HepG2 (cell line): ENCODE measurements around the gene RANBP6. TPM values are rescaled to one million over a fixed set of nuclear protein-coding genes. Genes with fewer than 3 reads are reported as not detected.
"Not testable (repeated sequence)": the region's sequence is repeated elsewhere in the genome, so short reads cannot be mapped to it uniquely, and the experiment has no call there.

Experiments
- ATAC-seq: fragments of 200-7000 bp; cut with Tn5 transposase; 3 replicates; pipeline ENCODE4 v1.9.1; 2020; ENCODE audit warnings: mild to moderate bottlenecking, moderate library complexity
- BruUV-seq: library from RNA; stranded (reverse); fragments of 400-500 nt; replicated peaks from 2 replicates; lab custom pipeline; 2021; lab: Mats Ljungman, UMichigan
- CTCF ChIA-PET: fragments of 300-600 bp; formaldehyde crosslinking; extraction: SDS; loops from one replicate; lab custom pipeline; 2021; ENCODE audit warnings: low total read pairs, inconsistent platforms, low intra/inter-chr PET ratio; lab: Yijun Ruan, JAX
- POLR2A ChIA-PET: fragments of 350-600 bp; sonication (Branson Sonifier 250); formaldehyde crosslinking; loops from one replicate; lab custom pipeline; 2020; ENCODE audit warnings: antibody characterized with exemption, inconsistent platforms; lab: Yijun Ruan, JAX
- DNase-seq: peaks from one replicate; pipeline ENCODE4 v3.0.0-alpha.2; 2015; ENCODE audit warnings: low spot score
- FAIRE-seq: peaks from 3 replicates; lab custom pipeline; 2011; peaks lifted over from hg19 to GRCh38; lab: Jason Lieb, UNC
- H2AFZ ChIP-seq: one replicate; pipeline ENCODE4 v1.6.1; 2011; ENCODE audit warnings: low read length, inconsistent platforms
- H3K27ac ChIP-seq: fragments of 300-600 bp; 3 replicates; pipeline ENCODE4 v1.8.0; 2011; ENCODE audit warnings: mixed run types, mild to moderate bottlenecking, mixed read lengths, low read length, inconsistent platforms; ENCODE audit not compliant: insufficient read depth; ENCODE audit errors: extremely low read length
- H3K27me3 ChIP-seq, 2 experiments: fragments of 200-600 bp in 1 of 2; 2 replicates in 1 of 2; 3 replicates in 1 of 2; pipeline versions ENCODE4 v1.6.0 to v1.8.0; 2011; ENCODE audit warnings: low read length in 2 of 2, mild to moderate bottlenecking in 2 of 2, moderate library complexity in 2 of 2, inconsistent platforms in 1 of 2; ENCODE audit not compliant: insufficient read depth in 2 of 2, control insufficient read depth in 1 of 2
- H3K36me3 ChIP-seq, 2 experiments: fragments of 200-600 bp in 1 of 2; replicated peaks in 1 of 2; 2 replicates in 1 of 2; 3 replicates in 1 of 2; pipeline versions ENCODE4 v1.5.1 to v1.8.0; 2011; ENCODE audit warnings: low read length in 2 of 2, inconsistent platforms in 1 of 2; ENCODE audit not compliant: insufficient read depth in 2 of 2, control insufficient read depth in 1 of 2
- H3K4me1 ChIP-seq: 2 replicates; pipeline ENCODE4 v1.5.1; 2012; ENCODE audit warnings: low read length, inconsistent platforms; ENCODE audit not compliant: insufficient read depth
- H3K4me2 ChIP-seq: 2 replicates; pipeline ENCODE4 v1.6.0; 2011; ENCODE audit warnings: low read depth, low read length, inconsistent platforms
- H3K4me3 ChIP-seq, 3 experiments: fragments of 200-600 bp in 1 of 3; sonication (generic), shearing (Covaris generic) in 1 of 3; replicated peaks in 1 of 3; 2 replicates each; pipeline ENCODE4 v1.5.1; 2011 to 2016; ENCODE audit warnings: low read length in 3 of 3, inconsistent platforms in 2 of 3, low read depth in 2 of 3, mild to moderate bottlenecking in 2 of 3, control low read depth in 1 of 3, mixed read lengths in 1 of 3; ENCODE audit not compliant: insufficient read depth in 1 of 3
- H3K79me2 ChIP-seq: one replicate; pipeline ENCODE4 v1.6.1; 2011; ENCODE audit warnings: low read length, inconsistent platforms; ENCODE audit not compliant: insufficient read depth
- H3K9ac ChIP-seq: 2 replicates; pipeline ENCODE4 v1.6.0; 2011; ENCODE audit warnings: mild to moderate bottlenecking, low read depth, low read length, inconsistent platforms; ENCODE audit not compliant: insufficient read depth
- H3K9me3 ChIP-seq: 2 replicates; pipeline ENCODE4 v1.5.1; 2012; ENCODE audit warnings: mild to moderate bottlenecking, low read length
- H4K20me1 ChIP-seq: 2 replicates; pipeline ENCODE4 v1.6.0; 2011; ENCODE audit warnings: inconsistent platforms, mild to moderate bottlenecking, low read length, moderate library complexity; ENCODE audit not compliant: insufficient read depth
- CCDC6 ChIP-seq: sonication (generic); formaldehyde crosslinking; IDR thresholded peaks from 2 replicates; pipeline ENCODE4 v1.8.1; 2022; ENCODE audit warnings: mild to moderate bottlenecking, missing genetic modification reagents, moderate library complexity
- FOSL2 ChIP-seq: sonication (generic); formaldehyde crosslinking; IDR thresholded peaks from 2 replicates; pipeline ENCODE4 v1.4.0; 2020; ENCODE audit warnings: missing genetic modification reagents
- GLI4 ChIP-seq: sonication (generic); formaldehyde crosslinking; IDR thresholded peaks from 2 replicates; pipeline ENCODE4 v1.5.1; 2020; ENCODE audit warnings: missing genetic modification reagents, mild to moderate bottlenecking, moderate library complexity, borderline replicate concordance
- HMGXB4 ChIP-seq, 2 experiments: sonication (generic) in 1 of 2; formaldehyde crosslinking in 1 of 2; IDR thresholded peaks; 2 replicates each; pipeline versions ENCODE4 v1.4.0 to v1.6.1; 2018 to 2020; ENCODE audit warnings: missing genetic modification reagents in 2 of 2, borderline replicate concordance in 1 of 2, low read depth in 1 of 2, mild to moderate bottlenecking in 1 of 2, missing biosample characterization in 1 of 2
- MYC ChIP-seq: sonication (generic); formaldehyde crosslinking; IDR thresholded peaks from 2 replicates; pipeline ENCODE4 v1.9.0; 2021; ENCODE audit warnings: missing genetic modification reagents, borderline replicate concordance
- ZKSCAN5 ChIP-seq: sonication (generic); formaldehyde crosslinking; IDR thresholded peaks from 2 replicates; pipeline ENCODE4 v1.5.1; 2020; ENCODE audit warnings: mild to moderate bottlenecking, missing genetic modification reagents
- ZNF484 ChIP-seq: sonication (generic); formaldehyde crosslinking; IDR thresholded peaks from 2 replicates; pipeline ENCODE4 v1.5.1; 2020; ENCODE audit warnings: mild to moderate bottlenecking, low read depth, missing genetic modification reagents, borderline replicate concordance
- WGBS: methylation state at CpG from one replicate; pipeline ENCODE4 v1.1.6; 2017; ENCODE audit warnings: low lambda C conversion rate; 5-methylcytosine and 5-hydroxymethylcytosine counted together
- in situ Hi-C: cut with HindIII; loops from 2 replicates; pipeline ENCODE4 v1.10.0; 2017; ENCODE audit warnings: low pct_unique_long_range_greater_than_20kb; ENCODE audit not compliant: extremely low pct_ligation_motif_present
- intact Hi-C: fragments of 100-400 bp; cut with micrococcal nuclease; formaldehyde crosslinking; loops from one replicate; pipeline ENCODE4 v1.10.0; 2022; ENCODE audit not compliant: unreplicated experiment
- polyA plus RNA-seq, 8 experiments: library from polyadenylated mRNA; depleted of rRNA in 3 of 8; stranded (reverse) in 7 of 8; unstranded in 1 of 8; fragments of >200 nt; fragmentation: Illumina TruSeq in 4 of 8; extraction: Trizol in 4 of 8; gene quantifications; 2 replicates each; pipeline versions ENCODE4 v1.2.1 to v1.2.3, GENCODE V29; 2011 to 2016; ENCODE audit warnings: low read depth in 4 of 8, missing spikeins in 1 of 8, mixed read lengths in 1 of 8; ENCODE audit not compliant: insufficient read depth in 1 of 8
- total RNA-seq, 5 experiments: library from RNA; depleted of rRNA; stranded (reverse); fragments of >200 nt; fragmentation: Illumina TruSeq; extraction: Trizol; gene quantifications; 2 replicates each; pipeline ENCODE4 v1.2.3, GENCODE V29; 2016; ENCODE audit warnings: low read depth in 1 of 5
- TF ChIP-seq, protein P1 (sequence below): sonication (generic); formaldehyde crosslinking; IDR thresholded peaks from 2 replicates; pipeline ENCODE4 v1.9.0; 2022; ENCODE audit warnings: missing genetic modification reagents, mild to moderate bottlenecking, borderline replicate concordance

Gene RANBP6
- total and polyA plus RNA-seq, 2 of the 13 experiments (the other 11 are each of a cell fraction or from before 2014, with no cell fraction given) = 7.5 to 26.0 TPM

DNA sequence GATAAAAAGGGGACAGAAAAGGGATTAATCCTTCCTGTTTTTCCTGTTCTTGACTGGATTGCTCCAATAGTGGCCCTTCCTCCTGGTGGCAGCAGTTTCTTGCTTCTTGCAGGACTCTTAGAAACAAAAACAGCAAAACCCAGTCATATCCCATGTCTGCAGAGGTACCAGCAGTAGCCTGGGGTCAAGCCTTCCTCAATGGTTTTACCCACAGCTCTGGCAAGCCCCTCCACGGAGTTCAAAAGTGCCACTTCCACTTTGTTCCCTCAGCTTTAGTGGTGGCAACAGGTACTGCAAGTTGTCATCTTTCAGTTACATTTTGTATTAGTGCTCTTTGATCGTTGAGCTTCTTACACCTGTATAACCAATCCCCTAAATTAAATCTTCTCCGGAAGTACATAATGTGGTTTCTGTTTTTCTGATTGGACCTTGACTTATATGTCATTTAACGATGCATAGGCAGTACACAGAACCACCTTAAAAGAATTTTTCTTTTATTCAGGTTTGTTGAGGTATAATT is 8.7 kb upstream of the RANBP6 start (continued):
- peak in 1 of 2 experiments; percentile 39; a peak in 1 of 4 replicates for TF ChIP-seq HMGXB4 (CRISPR knock-in tag; IDR thresholded peaks at IDR 0.05; ENCODE audit: borderline replicate concordance in 1 of 2, low read depth in 1 of 2)
- TF ChIP-seq, all 625 proteins: peak for 3

DNA sequence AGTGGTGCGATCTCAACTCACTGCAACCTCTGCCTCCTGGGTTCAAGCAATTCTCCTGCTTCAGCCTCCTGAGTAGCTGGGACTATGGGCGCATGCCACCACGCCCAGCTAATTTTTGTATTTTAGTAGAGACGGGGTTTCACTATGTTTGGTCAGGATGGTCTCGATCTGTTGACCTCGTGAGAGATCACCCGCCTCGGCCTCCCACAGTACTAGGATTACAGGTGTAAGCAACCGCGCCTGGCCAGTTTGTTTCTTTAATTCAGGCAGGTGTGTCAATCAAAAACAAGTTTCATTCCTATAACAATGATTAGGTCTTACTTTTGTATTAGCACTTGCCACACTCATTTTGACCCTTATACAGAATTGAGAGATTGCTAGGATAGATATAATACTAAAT is 1.6 kb upstream of the RANBP6 start:
- CTCF ChIA-PET, H3K9me3 ChIP-seq, in situ Hi-C loops, POLR2A ChIA-PET, H3K36me3 ChIP-seq, DNase-seq, H4K20me1 ChIP-seq, BruUV-seq, intact Hi-C loops, H3K27ac ChIP-seq, H3K9ac ChIP-seq, FAIRE-seq, H2AFZ ChIP-seq, H3K4me3 ChIP-seq, H3K27me3 ChIP-seq, ATAC-seq, H3K4me2 ChIP-seq: not testable (repeated sequence)
- H3K4me1 ChIP-seq = peaks cover 36% of the 10 kb centered on the region
- WGBS = 79% methylated on average over 10 of the region's 10 CpGs
- peaks cover 32% of the 10 kb centered on the region for H3K79me2 ChIP-seq

DNA sequence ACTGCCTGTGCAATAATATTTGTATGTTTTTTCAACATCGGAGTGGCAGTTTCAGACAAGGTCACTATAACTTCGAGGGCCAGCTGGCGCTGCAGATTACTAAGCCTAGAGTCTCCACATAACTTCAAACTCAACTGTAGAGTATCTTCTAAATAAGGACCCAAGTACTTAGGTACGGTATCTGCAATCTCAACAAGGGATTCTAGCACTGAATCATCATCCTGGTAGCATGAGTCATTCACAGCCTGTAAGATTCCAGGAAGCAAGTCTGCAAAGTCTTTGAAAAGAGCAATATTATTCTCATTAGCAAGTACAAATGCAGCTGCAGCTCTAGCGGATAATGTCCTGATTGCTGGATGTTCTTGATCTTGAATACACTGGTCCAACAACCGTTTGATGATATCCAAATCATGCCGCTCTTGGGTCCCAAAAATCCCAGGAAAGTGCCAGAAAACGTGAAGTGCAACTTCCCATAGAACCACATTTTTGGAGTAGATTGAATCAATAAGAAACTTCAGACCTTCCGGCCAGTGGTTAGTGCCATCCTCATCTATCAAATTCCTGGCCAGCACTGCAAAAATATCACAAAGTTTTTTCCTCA is 654 bp downstream of the RANBP6 start:
- Histone ChIP-seq H3K27me3 (no peaks in the 10 kb centered on the region; a peak in 1 of 5 replicates), H3K79me2 (peaks cover 44% of the 10 kb centered on the region), H3K27ac (peak overlapping the region; percentile 75), H3K9me3 (no peaks in the 10 kb centered on the region), H3K36me3 (peaks cover 0 to 4% of the 10 kb centered on the region in 2 experiments; a peak in 2 of 5 replicates), H3K4me1 (peaks cover 36% of the 10 kb centered on the region), H3K4me3 (peak overlapping the region; percentile 72 to 86 (median 78)), H3K4me2 (peak overlapping the region; percentile 84), H2AFZ (no peak overlapping the region), H4K20me1 (no peaks in the 10 kb centered on the region), H3K9ac (peak overlapping the region; percentile 89)
- DNase-seq (peak; percentile 22), ATAC-seq (no peak), FAIRE-seq (no peak)
- TSS peak; percentile 58 for BruUV-seq
- WGBS = 26% methylated on average over 9 of the region's 9 CpGs
- in situ Hi-C loops (no loop called here), intact Hi-C loops (no loop called here)
- ChIA-PET CTCF (no interaction called here), POLR2A (interaction anchor here (0.5 to 1.1 kb wide), 8 partner anchors 8 to 1213 kb away, joined by 3 to 10 read pairs (median 3); partner anchors contain the start of gene ERMP1)
- TF ChIP-seq CCDC6 (CRISPR knock-in tag) (0 out of 2 replicates have a peak, but pooled peaks have one; percentile 11), MYC (no peak), GLI4 (no peak), FOSL2 (CRISPR knock-in tag) (peak; percentile 39; the same call in 1 of the 2 replicates), ZNF484 (CRISPR knock-in tag) (no peak), ZKSCAN5 (CRISPR knock-in tag) (no peak)
- TF ChIP-seq, protein P1, sequence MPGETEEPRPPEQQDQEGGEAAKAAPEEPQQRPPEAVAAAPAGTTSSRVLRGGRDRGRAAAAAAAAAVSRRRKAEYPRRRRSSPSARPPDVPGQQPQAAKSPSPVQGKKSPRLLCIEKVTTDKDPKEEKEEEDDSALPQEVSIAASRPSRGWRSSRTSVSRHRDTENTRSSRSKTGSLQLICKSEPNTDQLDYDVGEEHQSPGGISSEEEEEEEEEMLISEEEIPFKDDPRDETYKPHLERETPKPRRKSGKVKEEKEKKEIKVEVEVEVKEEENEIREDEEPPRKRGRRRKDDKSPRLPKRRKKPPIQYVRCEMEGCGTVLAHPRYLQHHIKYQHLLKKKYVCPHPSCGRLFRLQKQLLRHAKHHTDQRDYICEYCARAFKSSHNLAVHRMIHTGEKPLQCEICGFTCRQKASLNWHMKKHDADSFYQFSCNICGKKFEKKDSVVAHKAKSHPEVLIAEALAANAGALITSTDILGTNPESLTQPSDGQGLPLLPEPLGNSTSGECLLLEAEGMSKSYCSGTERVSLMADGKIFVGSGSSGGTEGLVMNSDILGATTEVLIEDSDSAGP (CRISPR knock-in tag) = no peak
